Effector memory CD4-positive, alpha-beta T cell (primary cell): ENCODE results near the gene CA9.

Experiments
- DNase-seq, 3 donors: peaks; one replicate each; pipeline ENCODE4 v3.0.0-alpha.2; 2020
- H3K27ac ChIP-seq: 2 replicates; pipeline ENCODE4 v1.7.0; 2013; ENCODE audit warnings: mild to moderate bottlenecking, low read length, moderate library complexity; ENCODE audit not compliant: insufficient read depth, poor library complexity, severe bottlenecking
- H3K27me3 ChIP-seq: replicated peaks from 2 replicates; pipeline ENCODE4 v1.7.0; 2013; ENCODE audit warnings: mild to moderate bottlenecking, low read length; ENCODE audit not compliant: insufficient read depth, control insufficient read depth, poor library complexity, severe bottlenecking
- H3K36me3 ChIP-seq: 2 replicates; pipeline ENCODE4 v1.7.0; 2013; ENCODE audit warnings: mild to moderate bottlenecking, low read length, moderate library complexity; ENCODE audit not compliant: control insufficient read depth, insufficient read depth
- H3K4me1 ChIP-seq: 2 replicates; pipeline ENCODE4 v1.7.0; 2013; ENCODE audit warnings: low read length, mild to moderate bottlenecking; ENCODE audit not compliant: control insufficient read depth, insufficient read depth, poor library complexity, severe bottlenecking
- H3K4me3 ChIP-seq: 2 replicates; pipeline ENCODE4 v1.7.0; 2013; ENCODE audit warnings: low read length, low read depth, mild to moderate bottlenecking; ENCODE audit not compliant: insufficient read depth, poor library complexity, severe bottlenecking
- H3K9me3 ChIP-seq: 2 replicates; pipeline ENCODE4 v1.7.0; 2013; ENCODE audit warnings: mild to moderate bottlenecking, low read length, moderate library complexity; ENCODE audit not compliant: control insufficient read depth

CA9 gene

DNA sequence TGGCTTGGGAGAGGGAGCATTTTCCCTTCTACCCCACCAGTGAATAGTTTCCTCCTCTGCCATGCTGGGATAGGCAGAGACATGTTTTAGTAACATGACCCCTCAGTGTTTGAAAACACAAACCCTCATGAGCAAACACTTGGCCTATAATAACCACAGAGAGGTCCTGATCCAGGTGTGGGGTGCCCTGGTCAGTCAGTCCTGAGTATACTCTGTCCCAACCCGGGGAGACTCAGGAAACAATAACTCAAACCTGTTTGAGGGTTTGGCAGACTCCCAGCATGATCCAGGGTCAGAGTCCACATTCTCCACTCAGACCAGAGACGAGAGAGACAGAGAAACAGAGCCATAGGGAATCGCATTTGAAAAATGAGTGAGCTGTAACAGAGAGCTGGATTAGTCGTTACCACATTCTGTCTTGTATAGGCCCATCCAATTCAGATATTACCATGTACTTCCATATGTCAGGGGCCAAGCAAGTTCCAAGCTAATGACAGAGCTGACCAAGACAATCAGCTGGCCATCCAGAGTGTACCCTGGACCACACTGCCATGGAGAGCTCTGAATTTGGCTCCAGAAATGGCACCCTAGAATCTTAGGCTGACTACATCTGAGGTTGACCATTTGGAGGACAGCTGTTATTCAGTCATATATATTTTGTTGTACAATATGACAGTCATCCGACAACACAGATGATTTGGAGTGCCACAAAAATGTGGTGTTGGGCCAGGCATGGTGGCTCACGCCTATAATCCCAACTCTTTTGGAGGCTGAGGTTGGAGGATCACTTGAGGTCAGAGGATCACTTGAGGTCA is 4.2 kb upstream of the CA9 start:
- Histone ChIP-seq H3K27ac (no peak overlapping the region), H3K27me3 (no peaks in the 10 kb centered on the region), H3K4me3 (no peak overlapping the region), H3K9me3 (no peaks in the 10 kb centered on the region), H3K36me3 (no peaks in the 10 kb centered on the region), H3K4me1 (peaks cover 5% of the 10 kb centered on the region)
- no peak for DNase-seq

DNA sequence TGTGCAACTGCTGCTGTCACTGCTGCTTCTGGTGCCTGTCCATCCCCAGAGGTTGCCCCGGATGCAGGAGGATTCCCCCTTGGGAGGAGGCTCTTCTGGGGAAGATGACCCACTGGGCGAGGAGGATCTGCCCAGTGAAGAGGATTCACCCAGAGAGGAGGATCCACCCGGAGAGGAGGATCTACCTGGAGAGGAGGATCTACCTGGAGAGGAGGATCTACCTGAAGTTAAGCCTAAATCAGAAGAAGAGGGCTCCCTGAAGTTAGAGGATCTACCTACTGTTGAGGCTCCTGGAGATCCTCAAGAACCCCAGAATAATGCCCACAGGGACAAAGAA is 265 bp downstream of the CA9 start:
- Histone ChIP-seq H3K4me1 (peaks cover 4% of the 10 kb centered on the region), H3K27me3 (no peaks in the 10 kb centered on the region), H3K4me3 (no peak overlapping the region), H3K9me3 (no peaks in the 10 kb centered on the region), H3K36me3 (no peaks in the 10 kb centered on the region), H3K27ac (no peak overlapping the region)
- DNase-seq, result no peak

DNA sequence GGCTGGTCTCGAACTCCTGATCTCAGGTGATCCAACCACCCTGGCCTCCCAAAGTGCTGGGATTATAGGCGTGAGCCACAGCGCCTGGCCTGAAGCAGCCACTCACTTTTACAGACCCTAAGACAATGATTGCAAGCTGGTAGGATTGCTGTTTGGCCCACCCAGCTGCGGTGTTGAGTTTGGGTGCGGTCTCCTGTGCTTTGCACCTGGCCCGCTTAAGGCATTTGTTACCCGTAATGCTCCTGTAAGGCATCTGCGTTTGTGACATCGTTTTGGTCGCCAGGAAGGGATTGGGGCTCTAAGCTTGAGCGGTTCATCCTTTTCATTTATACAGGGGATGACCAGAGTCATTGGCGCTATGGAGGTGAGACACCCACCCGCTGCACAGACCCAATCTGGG is 1.5 kb downstream of the CA9 start:
- H3K27me3 ChIP-seq, result no peaks in the 10 kb centered on the region
- H3K36me3 ChIP-seq, result no peaks in the 10 kb centered on the region
- no peak for DNase-seq
- peak overlapping the region; percentile 51 for H3K4me3 ChIP-seq
- H3K4me1 ChIP-seq, result peaks cover 4% of the 10 kb centered on the region
- no peaks in the 10 kb centered on the region for H3K9me3 ChIP-seq
- H3K27ac ChIP-seq, result no peak overlapping the region

DNA sequence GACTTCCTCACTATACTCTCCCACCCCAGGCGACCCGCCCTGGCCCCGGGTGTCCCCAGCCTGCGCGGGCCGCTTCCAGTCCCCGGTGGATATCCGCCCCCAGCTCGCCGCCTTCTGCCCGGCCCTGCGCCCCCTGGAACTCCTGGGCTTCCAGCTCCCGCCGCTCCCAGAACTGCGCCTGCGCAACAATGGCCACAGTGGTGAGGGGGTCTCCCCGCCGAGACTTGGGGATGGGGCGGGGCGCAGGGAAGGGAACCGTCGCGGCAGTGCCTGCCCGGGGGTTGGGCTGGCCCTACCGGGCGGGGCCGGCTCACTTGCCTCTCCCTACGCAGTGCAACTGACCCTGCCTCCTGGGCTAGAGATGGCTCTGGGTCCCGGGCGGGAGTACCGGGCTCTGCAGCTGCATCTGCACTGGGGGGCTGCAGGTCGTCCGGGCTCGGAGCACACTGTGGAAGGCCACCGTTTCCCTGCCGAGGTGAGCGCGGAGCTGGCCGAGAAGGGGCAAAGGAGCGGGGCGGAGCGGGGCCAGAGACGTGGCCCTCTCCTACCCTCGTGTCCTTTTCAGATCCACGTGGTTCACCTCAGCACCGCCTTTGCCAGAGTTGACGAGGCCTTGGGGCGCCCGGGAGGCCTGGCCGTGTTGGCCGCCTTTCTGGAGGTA is 2.1 kb downstream of the CA9 start:
- H3K27ac ChIP-seq, result no peak overlapping the region
- no peaks in the 10 kb centered on the region for H3K9me3 ChIP-seq
- no peaks in the 10 kb centered on the region for H3K27me3 ChIP-seq
- H3K36me3 ChIP-seq, result no peaks in the 10 kb centered on the region
- H3K4me1 ChIP-seq, result peaks cover 4% of the 10 kb centered on the region
- DNase-seq, result peak in 1 of 3 donors; percentile 32
- H3K4me3 ChIP-seq, result peak overlapping the region; percentile 51

DNA sequence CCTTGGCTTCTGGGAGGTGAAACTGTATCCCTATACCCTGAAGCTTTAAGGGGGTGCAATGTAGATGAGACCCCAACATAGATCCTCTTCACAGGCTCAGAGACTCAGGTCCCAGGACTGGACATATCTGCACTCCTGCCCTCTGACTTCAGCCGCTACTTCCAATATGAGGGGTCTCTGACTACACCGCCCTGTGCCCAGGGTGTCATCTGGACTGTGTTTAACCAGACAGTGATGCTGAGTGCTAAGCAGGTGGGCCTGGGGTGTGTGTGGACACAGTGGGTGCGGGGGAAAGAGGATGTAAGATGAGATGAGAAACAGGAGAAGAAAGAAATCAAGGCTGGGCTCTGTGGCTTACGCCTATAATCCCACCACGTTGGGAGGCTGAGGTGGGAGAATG is 5.4 kb downstream of the CA9 start:
- H3K27me3 ChIP-seq, result no peaks in the 10 kb centered on the region
- no peak overlapping the region for H3K4me3 ChIP-seq
- H3K36me3 ChIP-seq, result no peaks in the 10 kb centered on the region
- no peak for DNase-seq
- H3K4me1 ChIP-seq, result peaks cover 4% of the 10 kb centered on the region
- H3K9me3 ChIP-seq, result no peaks in the 10 kb centered on the region
- H3K27ac ChIP-seq, result no peak overlapping the region

DNA sequence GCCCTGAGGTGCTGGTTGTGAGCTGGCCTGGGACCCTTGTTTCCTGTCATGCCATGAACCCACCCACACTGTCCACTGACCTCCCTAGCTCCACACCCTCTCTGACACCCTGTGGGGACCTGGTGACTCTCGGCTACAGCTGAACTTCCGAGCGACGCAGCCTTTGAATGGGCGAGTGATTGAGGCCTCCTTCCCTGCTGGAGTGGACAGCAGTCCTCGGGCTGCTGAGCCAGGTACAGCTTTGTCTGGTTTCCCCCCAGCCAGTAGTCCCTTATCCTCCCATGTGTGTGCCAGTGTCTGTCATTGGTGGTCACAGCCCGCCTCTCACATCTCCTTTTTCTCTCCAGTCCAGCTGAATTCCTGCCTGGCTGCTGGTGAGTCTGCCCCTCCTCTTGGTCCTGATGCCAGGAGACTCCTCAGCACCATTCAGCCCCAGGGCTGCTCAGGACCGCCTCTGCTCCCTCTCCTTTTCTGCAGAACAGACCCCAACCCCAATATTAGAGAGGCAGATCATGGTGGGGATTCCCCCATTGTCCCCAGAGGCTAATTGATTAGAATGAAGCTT is 6.1 kb downstream of the CA9 start:
- H3K4me1 ChIP-seq, result peaks cover 4% of the 10 kb centered on the region
- H3K9me3 ChIP-seq, result no peaks in the 10 kb centered on the region
- DNase-seq, result no peak
- no peak overlapping the region for H3K4me3 ChIP-seq
- no peaks in the 10 kb centered on the region for H3K36me3 ChIP-seq
- H3K27ac ChIP-seq, result no peak overlapping the region
- no peaks in the 10 kb centered on the region for H3K27me3 ChIP-seq

DNA sequence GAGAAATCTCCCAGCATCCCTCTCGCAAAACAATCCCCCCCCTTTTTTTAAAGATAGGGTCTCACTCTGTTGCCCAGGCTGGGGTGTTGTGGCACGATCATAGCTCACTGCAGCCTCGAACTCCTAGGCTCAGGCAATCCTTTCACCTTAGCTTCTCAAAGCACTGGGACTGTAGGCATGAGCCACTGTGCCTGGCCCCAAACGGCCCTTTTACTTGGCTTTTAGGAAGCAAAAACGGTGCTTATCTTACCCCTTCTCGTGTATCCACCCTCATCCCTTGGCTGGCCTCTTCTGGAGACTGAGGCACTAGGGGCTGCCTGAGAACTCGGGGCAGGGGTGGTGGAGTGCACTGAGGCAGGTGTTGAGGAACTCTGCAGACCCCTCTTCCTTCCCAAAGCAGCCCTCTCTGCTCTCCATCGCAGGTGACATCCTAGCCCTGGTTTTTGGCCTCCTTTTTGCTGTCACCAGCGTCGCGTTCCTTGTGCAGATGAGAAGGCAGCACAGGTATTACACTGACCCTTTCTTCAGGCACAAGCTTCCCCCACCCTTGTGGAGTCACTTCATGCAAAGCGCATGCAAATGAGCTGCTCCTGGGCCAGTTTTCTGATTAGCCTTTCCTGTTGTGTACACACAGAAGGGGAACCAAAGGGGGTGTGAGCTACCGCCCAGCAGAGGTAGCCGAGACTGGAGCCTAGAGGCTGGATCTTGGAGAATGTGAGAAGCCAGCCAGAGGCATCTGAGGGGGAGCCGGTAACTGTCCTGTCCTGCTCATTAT is 6.8 kb downstream of the CA9 start:
- H3K4me1 ChIP-seq, result peaks cover 4% of the 10 kb centered on the region

DNA sequence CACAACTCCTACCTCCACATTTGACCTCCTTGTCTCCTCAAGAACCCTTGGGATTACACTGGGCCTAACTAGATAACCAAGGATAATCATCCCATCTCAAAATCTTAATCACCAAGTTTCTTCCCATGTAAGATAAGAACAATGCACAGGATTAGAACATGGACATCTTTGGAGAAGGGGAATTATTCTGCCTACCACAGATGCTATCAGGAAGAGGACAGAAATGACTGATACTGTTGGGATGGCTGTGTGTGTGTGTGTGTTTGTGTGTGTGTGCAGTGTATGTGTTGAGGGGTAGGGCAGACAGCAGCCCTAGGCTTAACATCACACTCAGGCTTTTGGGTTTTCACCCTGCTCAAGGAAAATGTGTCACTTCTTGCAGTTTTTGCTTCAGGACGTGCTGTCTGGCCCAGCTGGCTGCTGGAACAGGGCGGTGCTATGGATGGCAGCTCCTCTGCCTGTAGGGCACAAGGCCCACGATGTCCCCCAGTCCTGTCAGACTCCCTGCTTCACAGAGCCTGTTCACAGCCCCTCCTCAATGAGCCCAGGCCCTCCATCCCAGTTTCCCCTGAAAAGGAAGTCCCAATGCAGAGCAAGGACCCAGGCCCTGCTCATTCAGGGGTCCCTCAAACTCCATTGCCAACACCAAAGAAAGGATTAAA is 7.7 kb downstream of the CA9 start:
- H3K27me3 ChIP-seq, result no peaks in the 10 kb centered on the region
- no peak overlapping the region for H3K4me3 ChIP-seq
- H3K4me1 ChIP-seq, result no peaks in the 10 kb centered on the region
- no peaks in the 10 kb centered on the region for H3K36me3 ChIP-seq
- no peak for DNase-seq
- H3K9me3 ChIP-seq, result no peaks in the 10 kb centered on the region
- H3K27ac ChIP-seq, result no peak overlapping the region

More for the DNA sequence above, 6.8 kb downstream of the CA9 start:
- Histone ChIP-seq H3K27ac (no peak overlapping the region), H3K9me3 (no peaks in the 10 kb centered on the region), H3K4me3 (no peak overlapping the region), H3K27me3 (no peaks in the 10 kb centered on the region), H3K36me3 (no peaks in the 10 kb centered on the region)
- DNase-seq, result no peak

DNA sequence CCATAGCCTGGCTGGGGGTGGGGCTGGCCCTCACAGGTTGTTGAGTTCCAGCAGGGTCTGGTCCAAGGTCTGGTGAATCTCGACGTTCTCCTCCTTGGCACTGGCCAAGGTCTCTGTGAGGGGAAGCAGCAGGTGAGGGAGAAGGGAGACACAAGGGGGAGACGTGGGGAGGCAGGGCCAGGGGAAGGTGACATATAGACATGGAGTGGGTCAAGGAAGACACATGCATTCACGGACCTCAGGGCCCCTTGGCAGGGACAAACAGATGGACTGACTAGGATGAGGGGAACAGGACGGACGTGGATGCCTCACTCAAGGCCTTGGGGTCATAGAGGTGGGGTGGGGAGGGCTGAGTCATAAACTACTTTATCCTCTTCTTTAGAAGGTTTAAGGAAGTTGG is 8.3 kb downstream of the CA9 start:
- H3K27ac ChIP-seq, result no peak overlapping the region

More for the DNA sequence above, 8.3 kb downstream of the CA9 start:
- DNase-seq, result no peak
- Histone ChIP-seq H3K27me3 (no peaks in the 10 kb centered on the region), H3K9me3 (no peaks in the 10 kb centered on the region), H3K4me3 (no peak overlapping the region), H3K36me3 (no peaks in the 10 kb centered on the region), H3K4me1 (no peaks in the 10 kb centered on the region)
